Motor neuron (in vitro differentiated cells): Measurements from ENCODE around the gene AP4M1. TPM values are rescaled to one million over a fixed set of nuclear protein-coding genes. Genes with fewer than 3 reads are reported as not detected.
"Not testable (repeated sequence)": the region's sequence is repeated elsewhere in the genome, so short reads cannot be mapped to it uniquely, and the experiment has no call there.

Experiments used
- ATAC-seq, 8 experiments: fragments of 200-7000 bp; cut with Tn5 transposase; replicated peaks in 6 of 8; 2 replicates each; pipeline ENCODE4 v1.8.0; 2021; ENCODE audit warnings: mild to moderate bottlenecking in 8 of 8, moderate library complexity in 8 of 8
- H3K27ac ChIP-seq, 2 donors: fragments of 250-450 bp; sonication (Bioruptor Pico); 2 replicates each; pipeline ENCODE4 v1.9.0; 2021; ENCODE audit warnings: antibody characterized with exemption in 2 of 2, mild to moderate bottlenecking in 2 of 2, moderate library complexity in 1 of 2
- H3K4me1 ChIP-seq, 2 donors: fragments of 250-450 bp; sonication (Bioruptor Pico); replicated peaks in 1 of 2; 2 replicates each; pipeline ENCODE4 v1.6.1; 2021; ENCODE audit warnings: antibody characterized with exemption in 2 of 2, mild to moderate bottlenecking in 2 of 2, moderate library complexity in 1 of 2
- H3K4me3 ChIP-seq, 5 donors: fragments of 250-450 bp; sonication (Bioruptor Pico); 2 replicates each; pipeline ENCODE4 v1.9.0; 2021; ENCODE audit warnings: antibody characterized with exemption in 5 of 5, mild to moderate bottlenecking in 5 of 5, moderate library complexity in 4 of 5
- WGBS, 10 experiments: fragments of 450-650 bp; shearing (Covaris generic); methylation state at CpG; one replicate each; pipeline ENCODE4 v1.0.0; 2022; 5-methylcytosine and 5-hydroxymethylcytosine counted together
- in situ Hi-C, 9 experiments: fragments of 400-800 bp; cut with MboI; loops; one replicate each; pipeline ENCODE4 v1.15.0; 2021; ENCODE audit warnings: low sequenced_read_pairs in 9 of 9, low pct_unique_long_range_greater_than_20kb in 2 of 9; ENCODE audit not compliant: unreplicated experiment in 9 of 9
- total RNA-seq, 8 experiments: library from RNA; unstranded; fragments of 300-600 nt; gene quantifications; 2 replicates each; pipeline versions ENCODE4 v1.2.3 to v1.2.4, GENCODE V29; 2022

Gene AP4M1
- total RNA-seq, 8 experiments from 2014 or later = 9.5 to 21.1 (median 16.3) TPM

DNA sequence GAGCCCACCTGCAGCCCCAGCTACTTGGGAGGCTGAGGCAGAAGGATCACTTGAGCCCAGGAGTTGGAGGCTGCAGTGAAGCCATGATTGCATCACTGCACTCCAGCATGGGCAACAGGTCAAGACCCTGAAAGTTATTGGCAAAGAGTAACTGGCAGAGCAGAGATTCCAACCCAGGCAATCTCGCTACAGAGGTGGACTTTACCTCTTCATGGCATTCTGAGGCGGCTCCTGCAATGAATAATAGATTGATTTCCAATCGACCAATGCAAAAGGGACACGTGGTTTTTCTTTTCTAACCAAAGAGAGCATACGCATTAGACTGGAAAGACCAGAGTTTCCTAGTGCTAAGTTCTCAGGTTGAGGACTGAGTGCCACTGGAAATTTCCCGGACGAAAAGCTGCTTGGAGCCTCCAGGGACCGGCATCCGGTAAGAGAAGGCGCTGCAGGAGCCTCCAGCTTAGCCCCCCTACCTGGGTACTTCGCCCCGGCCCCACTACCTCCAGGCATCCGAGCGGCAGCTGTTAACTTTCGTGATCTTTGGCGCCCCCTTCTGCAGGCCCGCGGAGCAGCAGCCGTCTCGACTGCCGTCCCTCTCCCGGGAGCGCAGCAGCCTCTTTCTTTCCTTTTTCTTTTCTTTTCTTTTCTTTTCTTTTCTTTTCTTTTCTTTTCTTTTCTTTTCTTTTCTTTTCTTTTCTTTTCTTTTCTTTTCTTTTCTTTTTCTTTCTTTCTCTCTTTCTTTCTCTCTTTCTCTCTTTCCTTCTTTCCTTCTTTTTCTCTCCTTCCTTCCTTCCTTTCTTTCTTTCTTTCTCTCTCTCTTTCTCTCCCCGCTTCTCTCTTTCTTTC is 29.4 kb downstream of the AP4M1 start:
- Histone ChIP-seq H3K27ac (no peak overlapping the region), H3K4me1 (peaks cover 9 to 15% of the 10 kb centered on the region in 2 donors), H3K4me3 (peak overlapping the region in 1 of 5 donors; percentile 7)
- ATAC-seq = peak in 2 of 8 experiments; percentile 4 to 7
- in situ Hi-C loops = no loop called here
- 7 to 19% (median 13%) methylated on average over 6 to 21 of the region's 24 CpGs; no CpG with 5 or more reads in 2 of the 10 experiments for WGBS, 10 experiments

DNA sequence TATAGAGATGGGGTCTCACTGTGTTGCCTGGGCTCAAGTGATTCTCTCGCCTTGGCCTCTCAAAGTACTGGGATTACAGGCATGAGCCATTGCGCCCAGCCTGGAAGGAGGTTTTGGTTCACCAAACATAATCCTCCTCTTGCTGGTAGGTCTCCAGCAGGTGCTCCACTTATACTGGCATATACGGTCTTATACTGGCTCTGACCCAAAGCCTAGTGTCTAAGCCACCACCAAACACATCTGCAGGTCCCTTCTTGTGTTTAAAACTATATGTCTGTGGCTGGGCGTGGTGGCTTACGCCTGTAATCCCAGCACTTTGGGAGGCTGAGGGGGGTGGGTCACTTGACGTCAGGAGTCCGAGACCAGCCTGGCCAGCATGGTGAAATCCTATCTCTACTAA is 30.7 kb downstream of the AP4M1 start:
- in situ Hi-C loops = no loop called here
- ATAC-seq = no peak
- 0 to 93% (median 47%) methylated on average over 1 to 6 of the region's 7 CpGs; no CpG with 5 or more reads in 2 of the 10 experiments for WGBS, 10 experiments
- no peak overlapping the region for H3K4me3 ChIP-seq
- H3K27ac ChIP-seq = no peak overlapping the region
- H3K4me1 ChIP-seq = peaks cover 9 to 12% of the 10 kb centered on the region in 2 donors

DNA sequence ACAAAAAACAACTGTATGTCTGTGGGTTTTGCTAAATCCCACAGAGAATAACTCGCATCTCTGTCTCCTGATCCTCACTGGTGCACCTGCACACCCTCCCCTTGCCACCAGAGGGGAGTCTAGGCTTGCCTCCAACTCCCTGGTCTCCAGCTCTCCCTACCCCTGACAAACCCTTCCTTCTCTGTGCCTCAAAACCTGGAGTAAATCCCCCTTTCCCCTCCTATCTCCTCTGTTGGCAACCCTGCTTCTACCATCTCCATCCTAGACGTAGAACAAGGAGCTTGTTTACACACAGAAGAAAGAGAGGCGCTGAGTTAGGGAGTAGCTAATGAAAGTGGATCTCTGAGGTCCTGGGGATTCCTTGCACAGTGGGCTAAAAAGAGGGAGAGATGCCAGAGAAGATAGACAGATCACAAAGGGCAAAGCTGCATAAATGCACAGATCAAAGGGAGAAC is 31.3 kb downstream of the AP4M1 start:
- H3K4me1 ChIP-seq = peaks cover 9 to 12% of the 10 kb centered on the region in 2 donors
- no peak overlapping the region for H3K27ac ChIP-seq
- in situ Hi-C loops = no loop called here
- ATAC-seq = peak; percentile 56 to 88 (median 72)
- WGBS, 10 experiments = 4 to 39% (median 22%) methylated on average over 2 to 3 of the region's 3 CpGs; no CpG with 5 or more reads in 4 of the 10 experiments
- H3K4me3 ChIP-seq = no peak overlapping the region

DNA sequence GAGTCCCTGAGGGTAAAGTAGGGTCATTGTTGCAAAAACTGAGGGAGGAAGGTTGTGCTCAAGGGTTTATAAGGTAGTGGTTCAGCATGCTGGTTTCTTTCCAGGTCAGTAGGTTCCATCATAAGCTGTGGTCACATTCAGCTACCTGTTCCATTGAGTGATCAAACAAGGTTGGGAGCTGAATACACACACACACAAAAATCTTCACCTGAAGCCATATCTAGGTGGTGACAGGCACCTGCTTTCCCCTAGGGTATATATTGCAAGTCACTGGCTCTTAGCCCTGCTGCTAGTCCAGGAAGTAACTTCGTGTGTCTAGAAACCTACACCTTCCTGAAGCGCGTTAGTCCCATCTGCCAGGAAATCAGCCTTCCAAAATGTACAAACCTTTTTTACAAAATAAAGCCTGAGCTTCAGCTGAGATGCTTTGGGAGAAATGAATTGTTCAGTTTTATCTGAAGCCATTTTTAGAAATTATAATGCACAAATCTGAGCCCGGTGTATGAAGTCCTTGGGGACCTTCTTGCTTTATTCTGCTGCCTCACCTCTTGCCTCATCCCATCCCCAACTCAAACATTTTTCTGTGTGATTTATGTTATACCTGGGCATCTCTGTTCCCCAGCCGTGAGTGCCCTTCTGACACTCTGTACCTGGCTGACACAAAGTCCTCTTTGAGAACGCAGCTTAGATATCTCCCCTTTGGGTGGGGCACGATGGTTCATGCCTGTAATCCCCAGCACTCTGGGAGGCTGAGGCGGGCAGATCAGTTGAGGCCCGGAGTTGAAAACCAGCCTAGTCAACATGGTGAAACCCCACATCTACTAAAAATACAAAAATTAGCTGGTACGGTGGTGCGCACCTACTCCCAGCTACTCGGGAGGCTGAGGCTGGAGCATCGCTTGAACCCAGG is 36.7 kb downstream of the AP4M1 start:
- in situ Hi-C loops = no loop called here
- WGBS, 10 experiments = 68 to 90% (median 83%) methylated on average over 2 to 9 of the region's 13 CpGs
- no peak for ATAC-seq

DNA sequence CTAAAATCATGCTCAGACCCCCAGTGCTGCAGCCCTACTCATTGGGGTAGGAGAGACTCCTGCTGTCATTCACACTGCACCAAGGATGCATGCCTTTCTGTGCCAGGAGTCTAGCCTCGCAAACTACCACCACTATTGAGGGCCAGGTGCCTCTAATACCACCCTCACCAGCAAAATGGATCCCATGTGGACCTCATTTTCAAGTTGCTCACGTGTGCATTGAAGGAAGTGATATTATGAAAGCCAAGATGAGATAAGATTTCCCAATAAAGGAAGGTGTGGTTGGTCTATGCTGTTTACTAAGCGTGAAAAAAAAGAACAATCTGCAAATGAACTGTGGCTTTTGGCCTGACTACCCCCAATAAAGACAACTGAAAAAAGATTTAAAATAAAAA is 40.1 kb downstream of the AP4M1 start:
- Histone ChIP-seq H3K4me1 (no peaks in the 10 kb centered on the region), H3K4me3 (no peak overlapping the region), H3K27ac (no peak overlapping the region)
- no peak for ATAC-seq
- in situ Hi-C loops = loop anchor here in 1 of 9 experiments (10.0 kb wide), 1 partner anchor 73 kb away; the partner anchor contains the start of gene PVRIG
- 0 to 100% (median 76%) methylated on average over 1 to 3 of the region's 3 CpGs; no CpG with 5 or more reads in 2 of the 10 experiments for WGBS, 10 experiments

More for the DNA sequence above, 36.7 kb downstream of the AP4M1 start:
- Histone ChIP-seq H3K4me3 (no peak overlapping the region), H3K27ac (no peak overlapping the region), H3K4me1 (no peaks in the 10 kb centered on the region)

DNA sequence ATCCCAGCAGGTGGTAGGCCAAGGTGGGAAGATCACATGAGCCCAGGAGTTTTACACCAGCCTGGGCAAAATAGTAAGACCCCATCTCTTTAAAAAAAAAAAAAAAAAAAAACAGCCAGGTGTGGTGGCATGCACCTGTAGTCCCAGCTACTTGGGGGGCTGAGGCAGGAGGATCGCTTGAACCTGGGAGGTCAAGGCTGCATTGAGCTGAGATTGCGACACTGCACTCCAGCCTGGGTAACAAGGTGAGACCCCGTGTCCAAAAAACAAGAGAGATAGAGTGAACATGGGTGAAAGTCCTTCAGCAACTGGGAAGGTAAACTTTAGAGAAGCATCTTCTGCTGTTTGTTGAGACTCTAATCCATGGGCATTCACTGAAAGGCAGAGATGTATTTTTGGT is 41.0 kb downstream of the AP4M1 start:
- no peak overlapping the region for H3K4me3 ChIP-seq
- no peak overlapping the region for H3K27ac ChIP-seq
- no peak for ATAC-seq
- WGBS, 10 experiments = 78 to 100% (median 90%) methylated on average over 1 of the region's 3 CpGs; no CpG with 5 or more reads in 6 of the 10 experiments
- no peaks in the 10 kb centered on the region for H3K4me1 ChIP-seq
- in situ Hi-C loops = loop anchor here in 1 of 9 experiments (10.0 kb wide), 1 partner anchor 72 kb away; the partner anchor contains the start of gene PVRIG

DNA sequence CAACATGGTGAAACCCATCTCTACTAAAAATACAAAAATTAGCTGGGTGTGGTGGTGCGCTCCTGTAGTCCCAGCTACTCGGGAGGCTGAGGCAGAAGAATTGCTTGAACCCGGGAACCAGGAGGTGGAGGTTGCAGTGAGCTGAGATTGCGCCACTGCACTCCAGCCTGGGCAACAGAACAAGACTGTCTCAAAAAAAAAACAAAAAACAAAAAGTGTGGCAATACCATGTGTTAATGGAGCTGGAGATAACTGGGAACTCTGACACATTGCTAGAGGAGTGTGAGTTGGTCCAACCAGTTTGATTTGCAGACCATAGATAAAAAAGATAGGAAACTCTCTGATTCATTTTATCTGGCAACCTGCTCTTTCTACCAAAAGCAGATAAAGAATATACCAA is 44.9 kb downstream of the AP4M1 start:
- not testable (repeated sequence) for H3K27ac ChIP-seq, ATAC-seq, H3K4me3 ChIP-seq, H3K4me1 ChIP-seq
- 52 to 100% (median 88%) methylated on average over 1 to 4 of the region's 4 CpGs; no CpG with 5 or more reads in 4 of the 10 experiments for WGBS, 10 experiments
- in situ Hi-C loops = loop anchor here in 1 of 9 experiments (10.0 kb wide), 1 partner anchor 68 kb away; the partner anchor contains the start of gene PVRIG

DNA sequence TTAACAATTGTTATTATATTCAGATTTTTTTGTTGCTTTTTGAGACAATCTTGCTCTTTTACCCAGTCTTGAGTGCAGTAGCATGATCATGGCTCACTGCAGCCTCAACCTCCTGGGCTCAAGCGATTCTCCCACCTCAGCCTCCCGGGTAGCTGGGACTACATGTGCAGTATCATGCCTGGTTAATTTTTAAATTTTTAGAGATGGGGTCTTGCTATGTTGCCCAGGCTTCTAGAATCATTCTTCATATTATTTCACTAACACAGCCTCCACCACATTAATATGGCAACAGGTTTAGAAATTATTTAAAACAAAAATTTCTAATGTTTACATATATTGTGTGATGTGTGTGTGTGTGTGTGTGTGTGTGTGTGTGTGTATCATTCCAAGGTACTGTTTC is 45.8 kb downstream of the AP4M1 start:
- 70 to 100% (median 100%) methylated on average over 2 of the region's 2 CpGs; no CpG with 5 or more reads in 5 of the 10 experiments for WGBS, 10 experiments
- Histone ChIP-seq H3K27ac (no peak overlapping the region), H3K4me3 (no peak overlapping the region), H3K4me1 (peaks cover 7 to 9% of the 10 kb centered on the region in 2 donors)
- in situ Hi-C loops = loop anchor here in 1 of 9 experiments (10.0 kb wide), 1 partner anchor 68 kb away; the partner anchor contains the start of gene PVRIG
- no peak for ATAC-seq

DNA sequence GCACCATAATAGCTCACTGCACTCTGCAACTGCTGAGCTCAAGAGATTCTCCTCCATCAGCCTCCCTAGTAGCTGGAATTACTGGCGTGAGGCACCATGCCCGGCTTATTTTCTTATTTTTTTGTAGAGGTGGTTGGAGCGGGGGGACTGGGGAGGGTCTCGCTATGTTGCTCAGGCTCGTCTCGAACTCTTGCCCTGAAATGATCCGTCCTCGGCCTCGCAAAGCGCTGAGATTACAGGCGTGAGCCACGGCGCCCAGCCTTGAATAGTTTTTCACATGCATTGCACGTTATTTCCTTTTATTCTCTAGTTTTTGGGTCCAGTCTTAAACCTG is 46.7 kb downstream of the AP4M1 start:
- H3K4me3 ChIP-seq = peak overlapping the region; percentile 20 to 78 (median 29)
- peak overlapping the region; percentile 63 to 74 for H3K27ac ChIP-seq
- peaks cover 7 to 9% of the 10 kb centered on the region in 2 donors for H3K4me1 ChIP-seq
- peak in 1 of 8 experiments; percentile 6 for ATAC-seq
- in situ Hi-C loops = loop anchor here in 1 of 9 experiments (10.0 kb wide), 1 partner anchor 67 kb away; the partner anchor contains the start of gene PVRIG
- WGBS, 10 experiments = 6 to 100% (median 59%) methylated on average over 2 to 14 of the region's 14 CpGs; no CpG with 5 or more reads in 2 of the 10 experiments

DNA sequence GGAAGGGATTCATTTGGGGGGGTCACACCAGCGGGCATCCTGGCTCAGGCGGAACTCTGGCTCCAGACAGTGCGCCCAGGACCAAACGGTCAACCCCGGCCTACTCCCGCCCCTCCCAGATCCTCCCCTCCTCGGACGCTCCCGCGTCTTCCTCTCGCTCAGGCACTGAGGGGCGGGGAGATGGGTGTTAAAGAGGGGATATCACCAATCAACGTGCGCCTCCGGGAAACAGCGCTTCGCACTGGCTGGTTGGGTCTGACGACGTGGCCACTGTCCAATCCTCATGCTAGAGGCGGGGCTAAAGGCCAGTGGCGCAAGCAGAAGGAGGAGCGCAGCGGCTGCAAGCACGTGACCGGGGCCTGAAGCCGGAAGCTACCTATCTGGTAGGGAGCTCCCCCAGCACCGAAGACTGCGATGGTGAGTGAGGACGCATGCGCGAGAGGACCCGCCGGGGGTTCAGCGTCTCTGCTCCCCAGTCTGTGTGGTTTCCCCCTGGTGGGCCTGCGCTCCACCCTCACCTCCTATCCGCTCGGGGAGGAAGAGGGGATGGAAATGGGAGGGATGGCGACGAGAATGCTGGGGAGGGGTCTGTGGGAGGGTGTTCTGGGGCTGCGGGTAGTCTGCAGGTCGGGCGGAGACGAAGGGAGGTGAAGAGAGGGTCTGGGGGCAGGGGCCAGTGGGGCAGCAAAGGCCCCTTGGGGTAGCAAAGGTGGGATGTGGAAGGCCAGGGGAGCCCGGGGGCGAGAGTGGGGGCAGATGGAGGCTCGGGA is 47.3 kb downstream of the AP4M1 start, which contains the start of gene LAMTOR4:
TSS of gene LAMTOR4 (plus strand) at position 360 of the 770 bp plus-strand sequence. CDS start at position 415, 55 bp downstream.
- in situ Hi-C loops = loop anchor here in 1 of 9 experiments (10.0 kb wide), 1 partner anchor 66 kb away; the partner anchor contains the start of gene PVRIG
- 0 to 1% (median 0%) methylated on average over 1 to 14 of the region's 46 CpGs; no CpG with 5 or more reads in 6 of the 10 experiments for WGBS, 10 experiments
- ATAC-seq = peak; percentile 97 to 98 (median 98)
- Histone ChIP-seq H3K4me3 (peak within 1 kb of the TSS; percentile 68 to 90 (median 73)), H3K27ac (peak within 1 kb of the TSS; percentile 78 to 80), H3K4me1 (peaks cover 7 to 9% of the 10 kb centered on the region in 2 donors)

DNA sequence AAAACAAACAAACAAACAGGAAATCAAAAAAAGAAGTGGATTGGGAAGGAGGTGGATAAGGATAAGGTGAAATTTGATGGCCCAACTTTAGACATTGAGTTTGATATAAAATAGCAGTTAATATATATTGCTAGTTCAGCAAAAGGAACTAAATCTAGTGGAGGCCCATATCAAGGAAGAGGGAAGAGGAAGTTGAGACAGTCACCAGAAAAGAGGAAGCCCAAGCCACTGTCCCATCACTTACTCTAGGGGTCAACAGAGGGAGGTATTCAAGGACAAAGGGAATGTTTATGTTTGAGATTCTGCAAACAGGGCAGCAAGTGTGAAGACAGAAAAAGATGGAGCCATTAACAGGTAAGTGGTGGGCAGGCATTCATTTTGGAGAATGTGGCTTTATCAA is 51.0 kb downstream of the AP4M1 start:
- Histone ChIP-seq H3K27ac (no peak overlapping the region), H3K4me1 (peaks cover 11 to 15% of the 10 kb centered on the region in 2 donors), H3K4me3 (no peak overlapping the region)
- ATAC-seq = no peak
- in situ Hi-C loops = no loop called here
